ENCODE results near the gene UVRAG. TPM values are rescaled to one million over a fixed set of nuclear protein-coding genes. Genes with fewer than 3 reads are reported as not detected.

Gene UVRAG
- total and polyA plus RNA-seq, 2 of the 4 experiments (the other 2 are of a cell fraction) = 5.6 to 10.9 TPM

- no peak for ATAC-seq (ENCODE audit: low read depth)
- no peak overlapping the region for H3K4me2 ChIP-seq (ENCODE audit: low read depth, low read length)
- dilution Hi-C loops (cut with HindIII; ENCODE audit: low sequenced_read_pairs, unreplicated experiment) (no loop called here), in situ Hi-C loops (cut with MboI; ENCODE audit: low sequenced_read_pairs) (no loop called here), intact Hi-C loops (cut with micrococcal nuclease) (no loop called here)
- H3K4ac ChIP-seq (ENCODE audit: low read depth, low read length) = no peak overlapping the region
- H4K8ac ChIP-seq (ENCODE audit: low read depth in 2 of 2, low read length in 2 of 2) = no peak overlapping the region
- H3K36me3 ChIP-seq (ENCODE audit: control insufficient read depth, insufficient read depth, low read length) = no peaks in the 10 kb centered on the region
- no peak overlapping the region for H3K9ac ChIP-seq (ENCODE audit: low read depth, low read length)
- TF ChIP-seq RAD21 (IDR thresholded peaks at IDR 0.05; ENCODE audit: low read length) (no peak), NFE2L2 (IDR thresholded peaks at IDR 0.05; ENCODE audit: low read depth, low read length) (no peak), POLR2A (IDR thresholded peaks at IDR 0.05; ENCODE audit: low read depth, low read length) (no peak), CTCF (conservative IDR thresholded peaks at IDR 0.05; ENCODE audit: low read depth, low read length) (no peak), CHD1 (IDR thresholded peaks at IDR 0.05; ENCODE audit: low read depth, low read length) (no peak), ELK1 (IDR thresholded peaks at IDR 0.05; ENCODE audit: borderline replicate concordance, low read depth, low read length) (no peak), FOS (IDR thresholded peaks at IDR 0.05; ENCODE audit: low read depth, low read length) (no peak), SMC3 (IDR thresholded peaks at IDR 0.05; ENCODE audit: low read depth, low read length) (no peak), BHLHE40 (IDR thresholded peaks at IDR 0.05; ENCODE audit: low read depth, low read length) (no peak), CEBPB (IDR thresholded peaks at IDR 0.05; ENCODE audit: low read depth, low read length) (no peak), RCOR1 (IDR thresholded peaks at IDR 0.05; ENCODE audit: insufficient replicate concordance, low read length) (no peak), RFX5 (IDR thresholded peaks at IDR 0.05; ENCODE audit: low read depth, low read length) (no peak), MXI1 (IDR thresholded peaks at IDR 0.05; ENCODE audit: borderline replicate concordance, low read depth, low read length) (no peak), MAFK (IDR thresholded peaks at IDR 0.05; ENCODE audit: low read depth, low read length) (no peak), MAZ (IDR thresholded peaks at IDR 0.05; ENCODE audit: borderline replicate concordance, low read depth, low read length) (no peak)
- TF ChIP-seq, protein P1, sequence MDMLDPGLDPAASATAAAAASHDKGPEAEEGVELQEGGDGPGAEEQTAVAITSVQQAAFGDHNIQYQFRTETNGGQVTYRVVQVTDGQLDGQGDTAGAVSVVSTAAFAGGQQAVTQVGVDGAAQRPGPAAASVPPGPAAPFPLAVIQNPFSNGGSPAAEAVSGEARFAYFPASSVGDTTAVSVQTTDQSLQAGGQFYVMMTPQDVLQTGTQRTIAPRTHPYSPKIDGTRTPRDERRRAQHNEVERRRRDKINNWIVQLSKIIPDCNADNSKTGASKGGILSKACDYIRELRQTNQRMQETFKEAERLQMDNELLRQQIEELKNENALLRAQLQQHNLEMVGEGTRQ (IDR thresholded peaks at IDR 0.05; ENCODE audit: low read depth, low read length) = no peak
- no peaks in the 10 kb centered on the region for H4K20me1 ChIP-seq (ENCODE audit: insufficient read depth, low read length)
- no TSS peak for BruUV-seq (replicated peaks)
- no peak overlapping the region for H2BK5ac ChIP-seq (ENCODE audit: low read depth, low read length, poor library complexity, severe bottlenecking)
- no peak overlapping the region for H4K91ac ChIP-seq (ENCODE audit: insufficient read depth, low read depth, low read length)
- ChIA-PET POLR2A (ENCODE audit: unreplicated experiment) (no interaction called here), CTCF (interaction anchor here (0.9 kb wide), 1 partner anchor 22 kb away, joined by 3 read pairs; no protein-coding TSS in a partner anchor)
- no peak overlapping the region for H3K14ac ChIP-seq (replicated peaks; ENCODE audit: low read depth, low read length)
- DNase-seq = no peak
- no peaks in the 10 kb centered on the region; the same call in 1 of the 2 replicates for H3K9me1 ChIP-seq (ENCODE audit: insufficient read depth, low read length)
- H2AK5ac ChIP-seq (ENCODE audit: low read depth, low read length) = no peak overlapping the region
- no peak overlapping the region for H4K5ac ChIP-seq (ENCODE audit: low read depth, low read length)
- no peaks in the 10 kb centered on the region; a peak in 1 of 4 replicates for H3K79me1 ChIP-seq (ENCODE audit: low read depth in 1 of 2, low read length in 2 of 2)
- no peak overlapping the region for H3K27ac ChIP-seq (ENCODE audit: insufficient read depth, low read length)
- H2AFZ ChIP-seq (replicated peaks; ENCODE audit: low read length, poor library complexity) = no peak overlapping the region
- no peak overlapping the region for H3K56ac ChIP-seq (ENCODE audit: extremely low read depth, insufficient read depth, low read length)
- no peaks in the 10 kb centered on the region for H3K4me1 ChIP-seq (ENCODE audit: control insufficient read depth, insufficient read depth, low read length)
- no peaks in the 10 kb centered on the region for H3K27me3 ChIP-seq (ENCODE audit: control insufficient read depth, insufficient read depth, low read length)
- H3K9me3 ChIP-seq (ENCODE audit: control insufficient read depth, insufficient read depth, low read length) = peaks cover 3% of the 10 kb centered on the region; the same call in 1 of the 2 replicates
- no peak overlapping the region for H2AK9ac ChIP-seq (replicated peaks; ENCODE audit: low read depth, low read length, poor library complexity)
- no peak overlapping the region for H3K4me3 ChIP-seq (ENCODE audit: insufficient read depth, low read depth, low read length)
- no peak overlapping the region for H2BK120ac ChIP-seq (ENCODE audit: low read depth, low read length)
- no peak overlapping the region for H2BK20ac ChIP-seq (ENCODE audit: low read depth, low read length)
- no CpG with 5 or more reads among the region's 5 CpGs for WGBS, 2 experiments (ENCODE audit: extremely low coverage in 2 of 2, insufficient read length in 1 of 2)
- H2BK15ac ChIP-seq (ENCODE audit: low read depth, low read length) = no peak overlapping the region
- no peak overlapping the region for H3K18ac ChIP-seq (ENCODE audit: low read depth, low read length)
- no peak overlapping the region for H3K23ac ChIP-seq (ENCODE audit: low read depth, low read length)
These were observed 233.8 kb downstream of the UVRAG start for GRCh38 chr11:76048763-76049162.

Measured in IMR-90 (cell line).